Stimulated activated CD8-positive, alpha-beta memory T cell treated with anti-CD3 and anti-CD28 coated beads, Interleukin-4, amount 100 ng/mL, for 1 hour (primary cell): ENCODE data around the gene PPARG.
"Not testable (repeated sequence)": the region's sequence is repeated elsewhere in the genome, so short reads cannot be mapped to it uniquely, and the experiment has no call there.

Experiments used
- DNase-seq, 2 donors: peaks; one replicate each; pipeline ENCODE4 v3.0.0-alpha.2; 2020; ENCODE audit warnings: low read depth in 2 of 2, low spot score in 1 of 2

Gene PPARG

GRCh38 chr3:12288182-12289129 is at the start of gene PPARG:
Gene PPARG, plus strand, starts transcription at chr3:12289070. Its CDS starts 90,642 bp downstream, at chr3:12379712.
- no peak for DNase-seq

DNA sequence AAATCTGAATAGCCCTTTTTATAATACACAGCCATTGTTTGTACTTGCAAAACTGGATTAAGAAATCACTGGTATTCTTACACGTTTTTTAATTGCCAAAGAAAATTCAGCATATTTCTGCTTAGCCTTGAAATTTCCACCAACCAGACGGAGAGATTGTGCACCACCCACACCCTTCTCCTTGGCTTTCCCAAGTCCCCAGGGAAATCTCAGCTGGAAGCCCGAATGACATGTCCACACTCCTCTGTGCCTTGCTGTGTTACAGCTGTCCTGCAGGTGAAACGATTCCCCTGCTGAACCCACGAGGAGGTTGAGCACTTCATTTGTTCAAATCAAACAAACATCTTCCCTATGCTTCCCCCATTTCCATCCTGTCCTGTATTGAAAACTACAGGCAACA is 49.6 kb upstream of the PPARG start:
- DNase-seq: no peak

GRCh38 chr3:12242772-12243171 is 46.1 kb upstream of the PPARG start:
- DNase-seq: no peak

GRCh38 chr3:12246497-12247163 is 42.2 kb upstream of the PPARG start:
- DNase-seq: no peak

DNA sequence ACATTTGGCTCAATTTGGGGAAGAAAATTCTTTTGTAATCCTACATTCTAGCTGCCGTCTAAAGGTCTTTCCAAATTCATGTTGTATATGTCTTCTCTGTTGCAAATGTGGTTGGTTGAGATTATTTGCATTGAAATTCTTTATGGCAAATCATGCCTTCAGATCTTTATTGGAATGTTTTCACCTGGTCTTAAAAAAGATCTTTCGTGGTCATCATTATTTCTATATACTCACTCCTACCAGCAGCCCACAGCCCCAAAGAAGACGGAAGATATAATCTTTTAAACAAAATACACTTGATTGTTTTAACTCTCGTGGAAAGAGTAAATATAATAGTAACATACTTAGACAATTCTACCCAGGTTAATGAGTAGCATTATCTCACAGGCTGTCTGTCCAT is 41.5 kb upstream of the PPARG start:
- no peak for DNase-seq

- DNase-seq: no peak
Observed at GRCh38 chr3:12249519-12249918, 39.4 kb upstream of the PPARG start.

- DNase-seq: no peak
Observed at GRCh38 chr3:12252889-12253288, 36.0 kb upstream of the PPARG start.

DNA sequence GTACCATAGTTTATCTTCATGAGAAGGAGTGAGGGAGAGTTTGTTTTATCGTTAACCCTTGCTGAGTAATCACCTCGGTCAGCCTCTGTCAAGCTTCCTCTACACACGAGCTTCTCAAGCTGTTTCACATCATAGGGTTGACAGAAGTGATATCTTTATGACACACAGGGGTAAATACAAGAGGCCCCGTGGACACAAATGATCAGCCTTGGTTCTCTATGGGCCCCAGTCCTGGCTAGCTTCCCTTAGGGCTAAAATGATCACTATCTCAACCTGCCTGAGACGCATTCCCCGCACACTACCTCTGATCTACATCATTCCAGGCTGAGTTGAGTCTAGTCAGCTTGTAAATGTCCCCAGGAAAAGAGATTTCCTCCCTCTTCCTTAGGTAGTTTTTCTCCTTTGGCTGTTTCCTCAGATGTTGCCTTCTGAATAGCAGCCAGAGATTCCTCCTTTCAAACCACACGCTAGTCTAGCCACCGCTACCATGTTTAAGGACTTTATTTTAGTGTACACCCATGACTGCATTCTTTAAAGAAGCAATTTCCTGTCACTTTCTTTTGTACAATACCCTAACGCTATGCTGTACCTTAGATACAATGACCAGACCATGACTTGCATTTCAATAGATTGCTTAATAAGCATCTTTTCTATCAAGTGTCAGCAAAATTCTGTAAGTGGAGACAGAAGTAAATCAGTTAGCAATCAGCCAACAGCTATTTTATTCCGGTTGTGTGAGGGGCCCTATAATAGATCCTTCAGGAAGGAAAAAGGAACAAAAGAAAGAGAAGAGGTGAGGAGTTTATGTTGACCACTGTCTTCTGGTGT is 35.1 kb upstream of the PPARG start:
- no peak for DNase-seq

GRCh38 chr3:12255393-12255792 is 33.5 kb upstream of the PPARG start:
- DNase-seq: no peak

DNA sequence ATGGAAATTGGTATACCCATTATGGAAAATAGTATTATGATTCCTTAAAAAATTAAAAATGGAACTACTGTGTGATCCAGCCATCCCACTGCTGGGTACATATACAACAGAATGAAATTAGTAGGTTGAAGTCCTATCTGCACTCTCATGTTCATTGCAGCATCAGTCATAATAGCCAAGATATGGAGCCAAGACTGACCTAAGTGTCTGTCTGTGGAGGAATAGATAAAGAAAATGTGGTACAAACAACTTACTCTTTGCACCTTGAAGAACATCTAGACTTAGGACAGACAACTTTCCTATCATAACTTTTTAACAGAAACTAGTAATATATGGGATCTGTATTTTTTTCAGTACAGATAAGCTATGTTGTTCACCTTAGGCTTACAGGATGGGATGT is 30.0 kb upstream of the PPARG start:
- DNase-seq: no peak

GRCh38 chr3:12262173-12262572 is 26.7 kb upstream of the PPARG start:
- DNase-seq: not testable (repeated sequence)

DNA sequence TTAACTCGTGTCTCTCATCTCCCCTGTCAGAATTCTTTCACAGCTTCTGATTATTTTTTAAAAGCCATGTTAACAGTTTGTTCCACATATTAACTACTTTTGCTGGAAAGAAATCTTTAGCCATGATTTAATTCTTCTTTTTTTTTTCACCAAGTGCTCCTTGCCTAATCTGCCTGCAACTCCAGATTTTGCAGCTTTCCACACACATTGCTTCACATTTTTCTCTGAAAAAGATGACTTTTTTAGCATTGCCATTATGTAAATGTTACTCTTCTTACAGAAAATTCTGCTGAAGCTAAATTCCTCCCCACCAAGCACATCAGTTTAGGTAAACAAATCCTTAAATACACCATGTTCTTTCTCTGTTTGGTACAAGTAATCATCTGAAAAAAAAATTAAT is 23.4 kb upstream of the PPARG start:
- no peak for DNase-seq

GRCh38 chr3:12266038-12266437 is 22.8 kb upstream of the PPARG start:
- no peak for DNase-seq

GRCh38 chr3:12267376-12268030 is 21.4 kb upstream of the PPARG start:
- no peak for DNase-seq

- DNase-seq: no peak
Observed at GRCh38 chr3:12268049-12268735, 20.7 kb upstream of the PPARG start.

DNA sequence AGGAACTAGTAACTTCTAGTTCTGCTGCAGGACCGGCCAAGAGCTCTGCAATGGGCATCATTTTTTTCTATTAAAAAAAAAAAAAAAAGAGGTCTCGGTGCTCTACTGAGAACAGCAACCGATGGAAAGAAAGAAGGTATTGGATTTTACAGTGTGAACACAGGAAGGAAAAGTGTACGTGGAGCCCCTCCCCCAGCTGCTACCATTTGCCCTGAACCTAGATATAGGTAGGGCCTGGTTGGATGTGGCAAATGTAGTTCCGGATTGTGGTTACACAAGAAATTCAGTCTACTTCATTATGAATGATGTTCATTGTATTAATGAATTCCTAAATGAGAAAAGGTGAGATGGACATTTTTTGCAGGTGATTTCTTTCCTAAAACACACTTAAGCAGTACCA is 17.9 kb upstream of the PPARG start:
- no peak for DNase-seq

DNA sequence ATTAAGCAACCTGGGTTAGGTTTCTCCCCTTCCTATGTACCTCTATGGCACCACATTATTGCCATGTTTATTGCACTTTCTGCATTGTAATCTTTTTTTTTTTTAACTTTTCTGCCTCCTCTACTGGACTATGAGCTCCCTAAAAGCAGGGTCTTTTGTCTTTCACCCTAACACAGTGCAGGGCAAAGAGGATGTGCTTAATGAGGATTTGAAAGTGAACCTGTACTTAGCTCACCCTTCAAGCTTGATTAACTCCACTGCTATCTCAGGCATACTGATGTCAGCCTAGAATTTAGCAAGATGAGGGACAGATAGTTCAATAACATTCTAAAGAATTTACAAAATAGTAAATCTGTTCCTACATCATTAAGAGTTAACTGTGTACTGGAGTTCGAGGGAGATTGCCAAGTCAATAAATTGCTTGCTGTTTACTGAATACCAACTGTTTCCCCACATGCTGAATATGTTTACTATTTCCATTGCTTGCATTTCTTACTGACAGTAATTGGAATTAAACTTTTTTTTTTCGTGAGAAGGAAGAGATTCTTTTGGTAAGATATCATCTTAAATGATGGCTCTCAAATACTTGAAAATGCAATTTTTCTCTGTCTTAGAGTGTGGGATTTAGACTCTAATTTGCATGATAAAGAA is 15.7 kb upstream of the PPARG start:
- no peak for DNase-seq

GRCh38 chr3:12275974-12276650 is 12.8 kb upstream of the PPARG start:
- DNase-seq: no peak

GRCh38 chr3:12276827-12277226 is 12.0 kb upstream of the PPARG start:
- DNase-seq: not testable (repeated sequence)
